GM12875 (cell line): ENCODE measurements around the gene CAPSL.
"Not testable (repeated sequence)": the region's sequence is repeated elsewhere in the genome, so short reads cannot be mapped to it uniquely, and the experiment has no call there.

Source experiments
- H3K4me3 ChIP-seq: one replicate; pipeline ENCODE4 v1.5.1; 2011; ENCODE audit warnings: low read depth, low read length, control low read depth
- CTCF ChIP-seq: IDR thresholded peaks from 2 replicates; pipeline ENCODE4 v1.5.1; 2011; ENCODE audit warnings: low read depth, mild to moderate bottlenecking, control low read depth, inconsistent platforms, low read length, moderate library complexity, borderline replicate concordance; ENCODE audit not compliant: insufficient read depth

The CAPSL gene

GRCh38 chr5:35899800-35900199, 38.6 kb downstream of the CAPSL start:
- TF ChIP-seq CTCF = no peak
- H3K4me3 ChIP-seq = no peak overlapping the region

- H3K4me3 ChIP-seq = no peak overlapping the region
- no peak for TF ChIP-seq CTCF
Measured at GRCh38 chr5:35898952-35899660, 39.3 kb downstream of the CAPSL start.

GRCh38 chr5:35894131-35894530, 44.3 kb downstream of the CAPSL start:
- H3K4me3 ChIP-seq = no peak overlapping the region
- TF ChIP-seq CTCF = no peak

- H3K4me3 ChIP-seq = not testable (repeated sequence)
Measured at GRCh38 chr5:35892799-35893198, 45.6 kb downstream of the CAPSL start.

- no peak for TF ChIP-seq CTCF
- H3K4me3 ChIP-seq = no peak overlapping the region
Measured at GRCh38 chr5:35890021-35891020, 48.1 kb downstream of the CAPSL start.

- H3K4me3 ChIP-seq = no peak overlapping the region
- TF ChIP-seq CTCF = no peak
Measured at GRCh38 chr5:35887321-35888100, 50.9 kb downstream of the CAPSL start.

GRCh38 chr5:35886381-35886780, 52.0 kb downstream of the CAPSL start:
- no peak for TF ChIP-seq CTCF
- no peak overlapping the region for H3K4me3 ChIP-seq
